AG04450 (cell line): ENCODE data around the gene NUP153. TPM values are rescaled to one million over a fixed set of nuclear protein-coding genes. Genes with fewer than 3 reads are reported as not detected.

Source experiments
- CTCF ChIA-PET: fragments of 300-600, 350-600 bp; formaldehyde crosslinking; extraction: SDS; loops from one replicate; lab custom pipeline; 2022; ENCODE audit warnings: antibody characterized with exemption, inconsistent platforms; lab: Charles Lee
- POLR2A ChIA-PET: fragments of 350-600 bp; formaldehyde crosslinking; extraction: SDS; loops from one replicate; lab custom pipeline; 2021; ENCODE audit warnings: antibody characterized with exemption, inconsistent platforms; lab: Yijun Ruan, JAX
- DNase-seq: peaks from one replicate; pipeline ENCODE4 v3.0.0-alpha.2; 2011; ENCODE audit warnings: low read depth, low spot score
- H3K27ac ChIP-seq: one replicate; pipeline ENCODE4 v1.5.1; 2012; ENCODE audit warnings: low read depth, low read length, control low read depth
- H3K27me3 ChIP-seq: one replicate; pipeline ENCODE4 v1.6.0; 2012; ENCODE audit warnings: low read length; ENCODE audit not compliant: control insufficient read depth, insufficient read depth
- H3K4me3 ChIP-seq: 2 replicates; pipeline ENCODE4 v1.5.1; 2011; ENCODE audit warnings: mild to moderate bottlenecking, low read depth, low read length, control low read depth
- H3K9me3 ChIP-seq: 2 replicates; pipeline ENCODE4 v1.5.1; 2012; ENCODE audit warnings: low read length; ENCODE audit not compliant: control insufficient read depth, insufficient read depth
- polyA plus RNA-seq: library from polyadenylated mRNA; depleted of rRNA; stranded (reverse); fragments of >200 nt; gene quantifications from 2 replicates; pipeline ENCODE4 v1.2.3, GENCODE V29; 2011
- TF ChIP-seq, protein P1 (sequence below): IDR thresholded peaks from 2 replicates; pipeline ENCODE4 v1.5.1; 2011; ENCODE audit warnings: low read depth, low read length, control low read depth, inconsistent platforms

NUP153 gene
- polyA plus RNA-seq, 1 experiment, result 35.2 TPM

DNA sequence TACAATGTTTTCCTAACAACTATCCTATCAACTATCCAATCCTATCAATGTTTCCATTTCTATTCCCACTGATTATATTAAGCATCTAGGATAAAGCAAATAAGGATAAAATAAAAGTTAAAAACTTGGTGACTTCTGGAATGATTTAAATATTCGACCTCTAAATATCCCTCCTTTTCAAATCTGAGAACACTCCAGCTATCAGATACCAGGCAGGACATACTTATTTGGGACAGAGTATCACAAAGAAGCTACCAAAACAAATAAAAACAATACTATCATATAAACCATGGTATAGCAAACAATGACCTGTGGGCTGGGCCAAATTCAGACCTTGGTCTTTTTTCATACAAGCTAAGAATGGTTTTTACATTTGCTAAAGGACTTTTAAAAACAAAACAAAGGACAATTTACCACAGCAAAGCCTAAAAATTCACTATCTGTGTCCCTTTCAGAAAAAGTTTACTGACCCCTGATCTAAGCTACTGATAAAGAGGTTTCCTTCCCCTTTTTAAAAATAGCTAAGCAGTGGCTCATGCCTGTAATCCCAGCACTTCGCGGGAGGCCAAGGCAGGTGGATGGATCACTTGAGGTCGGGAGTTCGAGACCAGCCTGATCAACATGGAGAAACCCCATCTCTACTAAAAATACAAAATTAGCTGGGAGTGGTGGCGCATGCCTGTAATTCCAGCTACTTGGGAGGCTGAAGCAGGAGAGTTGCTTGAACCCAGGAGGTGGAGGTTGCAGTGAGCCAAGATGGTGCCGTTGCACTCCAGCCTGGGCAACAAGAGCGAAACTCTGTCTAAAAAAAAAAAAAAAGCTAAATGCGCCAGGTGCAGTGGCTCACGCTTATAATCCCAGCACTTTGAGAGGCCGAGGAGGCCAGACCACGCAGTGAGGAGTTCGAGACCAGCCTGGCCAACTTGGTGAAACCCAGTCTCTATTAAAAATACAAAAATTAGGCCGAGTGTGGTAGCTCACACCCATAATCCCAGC, 6.0 kb downstream of the NUP153 start:
- no peak for DNase-seq
- Histone ChIP-seq H3K4me3 (no peak overlapping the region), H3K27me3 (no peaks in the 10 kb centered on the region), H3K9me3 (no peaks in the 10 kb centered on the region; the same call in 1 of the 2 replicates), H3K27ac (no peak overlapping the region)
- POLR2A ChIA-PET, result interaction anchor here (0.7 kb wide), 1 partner anchor 83 kb away, joined by 3 read pairs; no protein-coding TSS in a partner anchor
- TF ChIP-seq, protein P1, sequence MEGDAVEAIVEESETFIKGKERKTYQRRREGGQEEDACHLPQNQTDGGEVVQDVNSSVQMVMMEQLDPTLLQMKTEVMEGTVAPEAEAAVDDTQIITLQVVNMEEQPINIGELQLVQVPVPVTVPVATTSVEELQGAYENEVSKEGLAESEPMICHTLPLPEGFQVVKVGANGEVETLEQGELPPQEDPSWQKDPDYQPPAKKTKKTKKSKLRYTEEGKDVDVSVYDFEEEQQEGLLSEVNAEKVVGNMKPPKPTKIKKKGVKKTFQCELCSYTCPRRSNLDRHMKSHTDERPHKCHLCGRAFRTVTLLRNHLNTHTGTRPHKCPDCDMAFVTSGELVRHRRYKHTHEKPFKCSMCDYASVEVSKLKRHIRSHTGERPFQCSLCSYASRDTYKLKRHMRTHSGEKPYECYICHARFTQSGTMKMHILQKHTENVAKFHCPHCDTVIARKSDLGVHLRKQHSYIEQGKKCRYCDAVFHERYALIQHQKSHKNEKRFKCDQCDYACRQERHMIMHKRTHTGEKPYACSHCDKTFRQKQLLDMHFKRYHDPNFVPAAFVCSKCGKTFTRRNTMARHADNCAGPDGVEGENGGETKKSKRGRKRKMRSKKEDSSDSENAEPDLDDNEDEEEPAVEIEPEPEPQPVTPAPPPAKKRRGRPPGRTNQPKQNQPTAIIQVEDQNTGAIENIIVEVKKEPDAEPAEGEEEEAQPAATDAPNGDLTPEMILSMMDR, result no peak
- CTCF ChIA-PET, result interaction anchor here (0.6 to 1.7 kb wide), 4 partner anchors 9 to 554 kb away, joined by 3 to 10 read pairs (median 4); no protein-coding TSS in a partner anchor

DNA sequence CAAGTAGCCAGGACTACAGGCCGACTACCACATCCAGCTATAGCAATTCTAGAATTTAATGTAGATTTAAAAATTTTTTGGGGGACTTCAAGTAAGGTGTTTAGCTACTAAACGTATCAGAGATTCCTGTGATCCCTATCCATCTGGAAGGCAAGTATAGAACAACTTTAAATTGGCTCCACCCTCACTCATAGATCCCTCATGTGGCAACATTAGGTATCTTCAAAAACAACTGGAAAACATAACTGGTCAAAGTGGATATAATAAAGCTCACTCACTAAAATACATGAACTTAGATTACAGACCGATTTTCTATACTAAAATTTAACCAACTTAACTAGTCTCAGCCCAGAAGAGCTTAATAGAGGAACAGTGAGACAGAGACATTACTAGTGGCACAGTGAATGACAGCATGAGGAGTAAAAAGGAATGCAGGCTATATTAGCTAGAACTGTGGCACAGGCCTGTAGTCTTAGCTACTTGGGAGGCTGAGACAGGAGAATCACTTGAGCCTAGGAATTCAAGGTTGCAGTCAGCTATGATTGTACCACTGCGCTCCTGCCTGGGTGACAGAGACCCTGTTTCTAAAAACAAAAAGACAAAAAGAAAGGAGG, 14.7 kb downstream of the NUP153 start:
- Histone ChIP-seq H3K9me3 (no peaks in the 10 kb centered on the region), H3K4me3 (no peak overlapping the region), H3K27me3 (no peaks in the 10 kb centered on the region), H3K27ac (no peak overlapping the region)
- TF ChIP-seq, protein P1, result no peak
- CTCF ChIA-PET, result interaction anchor here (1.9 to 3.9 kb wide), 2 partner anchors 10 to 112 kb away, joined by 10 to 12 read pairs; no protein-coding TSS in a partner anchor
- POLR2A ChIA-PET, result no interaction called here
- no peak for DNase-seq

DNA sequence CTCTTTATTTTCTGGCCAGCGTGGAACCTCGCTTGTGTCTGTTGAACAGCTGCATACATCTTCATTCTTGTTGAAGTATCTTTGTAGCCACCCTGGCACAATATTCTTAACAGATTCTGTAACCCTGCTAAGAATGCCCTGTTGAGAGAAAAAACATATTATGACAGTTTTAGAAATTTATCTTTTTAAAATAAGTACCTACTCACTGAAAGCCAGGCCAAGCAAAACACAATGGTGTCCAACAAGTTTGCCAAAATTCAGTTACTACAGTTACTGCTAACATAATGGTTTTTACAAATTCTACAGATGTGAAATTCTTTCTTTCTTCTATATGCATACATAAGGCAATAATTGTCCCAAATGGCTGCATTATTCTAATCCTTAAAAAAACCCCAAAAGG, 18.2 kb downstream of the NUP153 start:
- ChIA-PET CTCF (interaction anchor here (3.9 kb wide), 1 partner anchor 116 kb away, joined by 12 read pairs; no protein-coding TSS in a partner anchor), POLR2A (interaction anchor here (1.0 kb wide), 1 partner anchor 19 kb away, joined by 4 read pairs; the partner anchor contains the start of gene NUP153)
- H3K4me3 ChIP-seq, result no peak overlapping the region
- no peaks in the 10 kb centered on the region; the same call in 1 of the 2 replicates for H3K9me3 ChIP-seq
- no peak overlapping the region for H3K27ac ChIP-seq
- DNase-seq, result no peak
- no peaks in the 10 kb centered on the region for H3K27me3 ChIP-seq
- TF ChIP-seq, protein P1, result no peak

DNA sequence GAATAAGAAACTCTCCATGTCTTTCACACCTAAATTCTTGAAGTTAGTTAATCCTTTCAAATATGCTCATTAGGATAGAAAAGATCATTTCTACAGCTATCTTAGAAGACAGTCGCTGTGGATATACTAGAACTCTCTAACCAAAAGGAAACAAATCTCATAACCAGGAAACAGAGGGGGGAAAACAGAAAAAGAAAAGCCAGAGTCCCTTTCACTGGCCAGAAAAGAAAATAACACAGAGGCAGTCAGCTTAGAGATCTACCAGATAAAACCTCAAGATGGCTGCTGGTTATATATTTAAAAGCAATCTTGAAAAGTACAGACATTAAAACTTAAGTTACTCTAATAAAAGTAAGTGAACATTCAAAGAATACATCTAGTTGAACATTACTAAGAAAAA, 19.6 kb downstream of the NUP153 start:
- Histone ChIP-seq H3K4me3 (no peak overlapping the region), H3K27me3 (no peaks in the 10 kb centered on the region), H3K27ac (no peak overlapping the region), H3K9me3 (no peaks in the 10 kb centered on the region; the same call in 1 of the 2 replicates)
- TF ChIP-seq, protein P1, result no peak
- ChIA-PET POLR2A (no interaction called here), CTCF (no interaction called here)
- DNase-seq, result no peak
